Rectal smooth muscle tissue (tissue), 1 donor: ENCODE measurements around the gene ING3.
"Not testable (repeated sequence)": the region's sequence is repeated elsewhere in the genome, so short reads cannot be mapped to it uniquely, and the experiment has no call there.

Experiments used
- H3K27ac ChIP-seq: one replicate; pipeline ENCODE4 v1.7.0; 2013; ENCODE audit warnings: low read depth, low read length, inconsistent platforms
- H3K27me3 ChIP-seq: one replicate; pipeline ENCODE4 v1.7.0; 2013; ENCODE audit warnings: low read length; ENCODE audit not compliant: control insufficient read depth, insufficient read depth
- H3K36me3 ChIP-seq: one replicate; pipeline ENCODE4 v1.7.0; 2013; ENCODE audit warnings: low read length; ENCODE audit not compliant: control insufficient read depth, insufficient read depth
- H3K4me1 ChIP-seq: one replicate; pipeline ENCODE4 v1.7.0; 2013; ENCODE audit warnings: low read length; ENCODE audit not compliant: control insufficient read depth, insufficient read depth
- H3K4me3 ChIP-seq: one replicate; pipeline ENCODE4 v1.7.0; 2013; ENCODE audit warnings: low read length
- H3K9ac ChIP-seq: one replicate; pipeline ENCODE4 v1.7.0; 2013; ENCODE audit warnings: low read length

Gene ING3

GRCh38 chr7:120959929-120960484 is 9.4 kb downstream of the ING3 start:
- Histone ChIP-seq H3K27me3 (no peaks in the 10 kb centered on the region), H3K4me1 (peaks cover 2% of the 10 kb centered on the region), H3K9ac (no peak overlapping the region), H3K36me3 (peaks cover 9% of the 10 kb centered on the region), H3K27ac (no peak overlapping the region), H3K4me3 (no peak overlapping the region)

GRCh38 chr7:120960714-120961113 is 10.1 kb downstream of the ING3 start:
- no peak overlapping the region for H3K27ac ChIP-seq
- no peak overlapping the region for H3K4me3 ChIP-seq
- peaks cover 2% of the 10 kb centered on the region for H3K4me1 ChIP-seq
- H3K27me3 ChIP-seq: no peaks in the 10 kb centered on the region
- H3K36me3 ChIP-seq: peaks cover 6% of the 10 kb centered on the region
- no peak overlapping the region for H3K9ac ChIP-seq

- H3K9ac ChIP-seq: no peak overlapping the region
- H3K27me3 ChIP-seq: no peaks in the 10 kb centered on the region
- H3K4me1 ChIP-seq: peaks cover 2% of the 10 kb centered on the region
- no peak overlapping the region for H3K27ac ChIP-seq
- peaks cover 9% of the 10 kb centered on the region for H3K36me3 ChIP-seq
- H3K4me3 ChIP-seq: no peak overlapping the region
These were observed 11.1 kb downstream of the ING3 start for GRCh38 chr7:120961638-120962173.

GRCh38 chr7:120964088-120964487 is 13.5 kb downstream of the ING3 start:
- no peak overlapping the region for H3K27ac ChIP-seq
- peaks cover 15% of the 10 kb centered on the region for H3K36me3 ChIP-seq
- H3K4me1 ChIP-seq: peaks cover 2% of the 10 kb centered on the region
- no peaks in the 10 kb centered on the region for H3K27me3 ChIP-seq
- no peak overlapping the region for H3K9ac ChIP-seq
- no peak overlapping the region for H3K4me3 ChIP-seq

GRCh38 chr7:120966961-120967360 is 16.4 kb downstream of the ING3 start:
- peaks cover 20% of the 10 kb centered on the region for H3K36me3 ChIP-seq
- no peak overlapping the region for H3K27ac ChIP-seq
- no peak overlapping the region for H3K9ac ChIP-seq
- H3K4me3 ChIP-seq: no peak overlapping the region
- H3K27me3 ChIP-seq: no peaks in the 10 kb centered on the region
- no peaks in the 10 kb centered on the region for H3K4me1 ChIP-seq

GRCh38 chr7:120973849-120974248 is 23.3 kb downstream of the ING3 start:
- no peak overlapping the region for H3K4me3 ChIP-seq
- H3K36me3 ChIP-seq: peaks cover 12% of the 10 kb centered on the region
- H3K4me1 ChIP-seq: no peaks in the 10 kb centered on the region
- H3K27me3 ChIP-seq: no peaks in the 10 kb centered on the region
- no peak overlapping the region for H3K9ac ChIP-seq
- H3K27ac ChIP-seq: no peak overlapping the region

GRCh38 chr7:120979765-120980499 is 29.4 kb downstream of the ING3 start:
- no peaks in the 10 kb centered on the region for H3K36me3 ChIP-seq

GRCh38 chr7:120981117-120981516 is 30.5 kb downstream of the ING3 start:
- H3K36me3 ChIP-seq: no peaks in the 10 kb centered on the region
- no peak overlapping the region for H3K9ac ChIP-seq
- H3K4me3 ChIP-seq: no peak overlapping the region
- no peaks in the 10 kb centered on the region for H3K4me1 ChIP-seq
- no peaks in the 10 kb centered on the region for H3K27me3 ChIP-seq
- no peak overlapping the region for H3K27ac ChIP-seq

More at GRCh38 chr7:120979765-120980499, 29.4 kb downstream of the ING3 start:
- Histone ChIP-seq H3K27ac (no peak overlapping the region), H3K4me1 (no peaks in the 10 kb centered on the region), H3K27me3 (no peaks in the 10 kb centered on the region), H3K4me3 (no peak overlapping the region), H3K9ac (no peak overlapping the region)

GRCh38 chr7:120981888-120982615 is 31.5 kb downstream of the ING3 start:
- no peak overlapping the region for H3K9ac ChIP-seq
- H3K36me3 ChIP-seq: no peaks in the 10 kb centered on the region
- H3K27ac ChIP-seq: no peak overlapping the region
- H3K4me1 ChIP-seq: no peaks in the 10 kb centered on the region
- no peak overlapping the region for H3K4me3 ChIP-seq
- H3K27me3 ChIP-seq: no peaks in the 10 kb centered on the region

GRCh38 chr7:120983592-120983991 is 33.0 kb downstream of the ING3 start:
- H3K4me1 ChIP-seq, H3K27me3 ChIP-seq, H3K36me3 ChIP-seq, H3K27ac ChIP-seq, H3K4me3 ChIP-seq, H3K9ac ChIP-seq: not testable (repeated sequence)

GRCh38 chr7:120984406-120984805 is 33.8 kb downstream of the ING3 start:
- H3K4me3 ChIP-seq: no peak overlapping the region
- H3K27ac ChIP-seq: no peak overlapping the region
- no peak overlapping the region for H3K9ac ChIP-seq
- no peaks in the 10 kb centered on the region for H3K27me3 ChIP-seq
- no peaks in the 10 kb centered on the region for H3K36me3 ChIP-seq
- peaks cover 3% of the 10 kb centered on the region for H3K4me1 ChIP-seq

GRCh38 chr7:120985130-120985758 is 34.7 kb downstream of the ING3 start:
- Histone ChIP-seq H3K36me3 (no peaks in the 10 kb centered on the region), H3K27me3 (no peaks in the 10 kb centered on the region), H3K9ac (no peak overlapping the region), H3K27ac (no peak overlapping the region), H3K4me1 (peaks cover 3% of the 10 kb centered on the region), H3K4me3 (no peak overlapping the region)
